GM10248 (cell line): ENCODE results near the gene EIF2B4.

Experiments used
- CTCF ChIA-PET: fragments of 300-600 bp; sonication (Branson Sonifier 250); formaldehyde crosslinking; extraction: SDS; loops from one replicate; lab custom pipeline; 2021; ENCODE audit warnings: antibody characterized with exemption; lab: Yijun Ruan, JAX
- POLR2A ChIA-PET: fragments of 350-650 bp; sonication (Branson Sonifier 250); formaldehyde crosslinking; extraction: SDS; loops from one replicate; lab custom pipeline; 2020; ENCODE audit warnings: antibody characterized with exemption; lab: Yijun Ruan, JAX
- DNase-seq: peaks from one replicate; pipeline ENCODE4 v3.0.0; 2012; ENCODE audit errors: extremely low spot score
- TF ChIP-seq, protein P1 (sequence below): IDR thresholded peaks from 2 replicates; pipeline ENCODE4 v1.5.1; 2012; ENCODE audit warnings: mild to moderate bottlenecking, low read depth; ENCODE audit errors: extremely low read depth, missing control alignments, control extremely low read depth

EIF2B4 gene

DNA sequence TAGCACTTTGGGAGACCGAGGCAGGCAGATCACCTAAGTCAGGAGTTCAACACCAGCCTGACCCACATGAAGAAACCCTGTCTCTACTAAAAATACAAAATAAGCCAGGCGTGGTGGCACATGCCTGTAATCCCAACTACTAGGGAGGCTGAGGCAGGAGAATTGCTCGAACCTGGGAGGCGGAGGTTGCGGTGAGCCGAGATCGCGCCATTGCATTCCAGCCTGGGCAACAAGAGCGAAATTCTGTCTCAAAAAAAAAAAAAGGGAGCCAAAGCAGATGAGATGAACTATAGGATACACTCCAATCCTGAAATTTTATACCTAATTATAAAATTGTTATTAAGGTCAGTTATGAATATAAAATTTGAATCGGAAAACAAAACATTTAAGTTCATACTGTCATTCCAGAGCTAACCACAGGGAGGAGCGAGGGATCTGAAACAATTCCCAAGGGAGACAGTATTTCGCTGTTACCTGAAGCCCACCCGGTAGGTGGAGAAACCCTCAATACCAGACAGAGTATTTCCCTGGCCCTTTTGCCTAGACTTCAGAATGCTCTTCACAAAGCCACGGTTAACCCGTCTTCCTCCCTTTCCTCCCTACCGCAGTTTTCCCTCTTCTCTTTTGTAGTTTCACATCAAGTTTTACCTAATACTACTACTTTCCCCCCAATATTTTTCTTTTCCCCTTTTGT is 37.8 kb upstream of the EIF2B4 start:
- TF ChIP-seq, protein P1, sequence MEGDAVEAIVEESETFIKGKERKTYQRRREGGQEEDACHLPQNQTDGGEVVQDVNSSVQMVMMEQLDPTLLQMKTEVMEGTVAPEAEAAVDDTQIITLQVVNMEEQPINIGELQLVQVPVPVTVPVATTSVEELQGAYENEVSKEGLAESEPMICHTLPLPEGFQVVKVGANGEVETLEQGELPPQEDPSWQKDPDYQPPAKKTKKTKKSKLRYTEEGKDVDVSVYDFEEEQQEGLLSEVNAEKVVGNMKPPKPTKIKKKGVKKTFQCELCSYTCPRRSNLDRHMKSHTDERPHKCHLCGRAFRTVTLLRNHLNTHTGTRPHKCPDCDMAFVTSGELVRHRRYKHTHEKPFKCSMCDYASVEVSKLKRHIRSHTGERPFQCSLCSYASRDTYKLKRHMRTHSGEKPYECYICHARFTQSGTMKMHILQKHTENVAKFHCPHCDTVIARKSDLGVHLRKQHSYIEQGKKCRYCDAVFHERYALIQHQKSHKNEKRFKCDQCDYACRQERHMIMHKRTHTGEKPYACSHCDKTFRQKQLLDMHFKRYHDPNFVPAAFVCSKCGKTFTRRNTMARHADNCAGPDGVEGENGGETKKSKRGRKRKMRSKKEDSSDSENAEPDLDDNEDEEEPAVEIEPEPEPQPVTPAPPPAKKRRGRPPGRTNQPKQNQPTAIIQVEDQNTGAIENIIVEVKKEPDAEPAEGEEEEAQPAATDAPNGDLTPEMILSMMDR, result peak; percentile 26
- POLR2A ChIA-PET, result no interaction called here
- DNase-seq, result no peak
- CTCF ChIA-PET, result interaction anchor here (1.2 to 1.6 kb wide), 2 partner anchors 10 to 22 kb away, joined by 3 to 5 read pairs; no protein-coding TSS in a partner anchor

DNA sequence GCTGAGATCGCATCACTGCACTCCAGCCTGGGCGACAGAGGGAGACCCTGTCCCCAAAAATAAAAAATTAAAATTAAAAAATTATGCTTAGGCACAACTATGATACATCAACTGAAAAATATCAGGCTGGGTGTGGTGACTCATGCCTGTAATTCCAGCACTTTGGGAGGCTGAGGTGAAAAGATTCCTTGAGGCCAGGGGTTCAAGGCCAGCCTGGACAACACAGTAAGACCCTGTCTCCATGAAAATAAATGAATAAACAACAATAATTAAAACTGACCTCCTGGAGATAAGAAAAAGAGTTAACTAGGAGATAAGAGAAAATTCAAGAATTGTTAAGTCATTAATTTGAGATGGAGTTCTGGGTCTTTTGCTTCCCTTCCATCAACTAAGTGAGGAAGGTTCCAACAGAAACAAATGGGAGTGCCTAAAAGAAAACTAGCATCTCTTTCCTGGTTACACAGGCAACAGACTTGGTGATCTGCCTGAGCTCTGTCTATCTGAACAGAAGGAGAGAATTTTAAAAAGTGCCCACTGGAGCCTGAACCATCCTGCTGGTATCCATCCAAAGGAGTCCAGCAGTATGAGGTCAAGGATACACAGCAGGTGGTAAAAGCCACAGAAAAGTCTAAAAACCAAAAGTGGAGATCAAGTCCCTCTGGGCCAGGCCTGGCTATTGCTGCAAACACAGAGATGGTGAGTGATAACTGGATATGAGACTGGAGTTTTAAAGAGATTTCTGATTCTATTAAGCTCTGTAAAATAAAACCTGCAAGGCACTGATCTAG is 30.4 kb upstream of the EIF2B4 start:
- ChIA-PET CTCF (interaction anchor here (0.9 to 1.1 kb wide), 3 partner anchors 9 to 283 kb away, joined by 3 read pairs; partner anchors contain the start of genes NRBP1 and PPM1G), POLR2A (no interaction called here)
- TF ChIP-seq, protein P1, result no peak
- no peak for DNase-seq

DNA sequence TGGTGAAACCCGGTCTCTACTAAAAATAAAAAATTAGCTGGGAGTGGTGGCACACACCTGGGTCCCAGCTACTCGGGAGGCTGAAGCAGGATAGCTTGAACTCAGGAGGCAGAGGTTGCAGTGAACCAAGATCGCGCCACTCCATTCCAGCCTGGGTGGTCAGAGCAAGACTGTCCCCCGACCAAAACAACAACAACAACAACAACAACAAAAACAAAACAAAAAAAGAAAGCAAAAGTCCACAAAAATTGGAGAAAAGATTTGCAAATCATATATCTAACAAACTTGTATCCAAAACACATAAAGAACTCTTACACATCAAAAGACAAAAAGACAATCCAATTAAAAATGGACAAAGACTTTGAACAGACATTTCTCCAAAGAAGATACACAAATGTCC is 28.8 kb upstream of the EIF2B4 start:
- DNase-seq, result no peak
- ChIA-PET CTCF (interaction anchor here (1.0 to 1.3 kb wide), 3 partner anchors 11 to 22 kb away, joined by 3 read pairs; partner anchors contain the start of genes PPM1G and ZNF513), POLR2A (no interaction called here)
- TF ChIP-seq, protein P1, result no peak

DNA sequence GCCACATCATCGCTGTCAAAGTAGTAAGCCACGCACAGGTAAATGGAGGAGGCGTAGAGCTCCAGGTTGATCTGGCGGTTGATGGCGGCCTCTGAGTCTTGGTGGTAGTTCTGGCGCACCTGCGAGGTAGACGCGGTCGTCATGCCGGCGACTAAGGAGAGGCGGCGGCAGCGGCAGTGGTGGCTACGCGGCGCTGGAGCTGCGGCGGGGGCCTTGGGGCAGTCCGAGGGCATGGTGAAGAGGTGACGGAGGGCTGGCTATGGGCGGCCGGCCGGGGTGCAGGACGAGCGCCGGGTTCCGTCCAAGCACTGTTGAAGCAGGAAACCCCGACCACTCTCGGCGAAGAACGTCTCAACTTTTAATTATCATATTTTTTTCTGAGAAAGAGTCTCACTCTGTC is 23.1 kb upstream of the EIF2B4 start:
- ChIA-PET CTCF (interaction anchor here (1.3 kb wide), 1 partner anchor 38 kb away, joined by 3 read pairs; no protein-coding TSS in a partner anchor), POLR2A (no interaction called here)

DNA sequence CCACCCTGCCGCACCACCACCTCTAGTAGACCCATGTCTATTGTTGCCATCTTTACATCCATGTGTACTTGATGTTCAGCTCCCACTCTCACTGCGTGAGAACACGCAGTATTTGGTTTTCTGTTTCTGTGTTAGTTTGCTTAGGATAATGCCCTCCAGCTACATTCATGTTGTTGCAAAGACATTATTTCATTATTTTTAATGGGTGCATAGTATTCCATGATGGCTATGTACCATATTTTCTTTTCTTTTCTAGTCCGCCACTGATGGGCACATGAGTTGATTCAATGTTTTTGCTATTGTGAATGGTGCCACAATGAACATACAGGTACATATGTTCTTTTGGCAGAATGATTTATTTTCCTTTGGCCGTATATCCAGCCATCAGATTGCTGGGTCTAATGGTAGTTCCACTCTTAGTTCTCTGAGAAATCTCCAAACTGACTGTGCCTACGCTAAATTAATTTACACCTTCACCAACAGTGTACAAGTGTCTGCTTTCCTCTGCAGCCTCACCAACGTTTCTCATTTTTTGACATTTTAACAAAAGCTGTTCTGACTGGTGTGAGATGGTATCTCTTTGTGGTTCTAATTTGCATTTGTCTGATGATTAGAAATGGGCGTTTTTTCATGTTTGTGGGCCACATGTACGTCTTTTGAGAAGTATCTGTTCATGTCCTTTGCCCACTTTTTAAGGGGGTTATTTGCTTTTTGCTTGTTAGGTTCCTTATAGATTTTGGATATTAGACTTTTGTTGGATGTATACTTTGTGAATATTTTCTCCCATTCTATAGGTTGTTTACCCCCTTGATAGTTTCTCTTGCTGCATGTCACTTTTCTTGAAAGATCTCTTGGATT is 20.9 kb upstream of the EIF2B4 start:
- TF ChIP-seq, protein P1, result no peak
- ChIA-PET CTCF (interaction anchor here (1.0 kb wide), 1 partner anchor 41 kb away, joined by 3 read pairs; no protein-coding TSS in a partner anchor), POLR2A (no interaction called here)
- DNase-seq, result no peak

More for the DNA sequence above, 23.1 kb upstream of the EIF2B4 start:
- TF ChIP-seq, protein P1, result no peak
- no peak for DNase-seq
